Fibroblast of mammary gland (primary cell): ENCODE results near the gene B3GNT3.

Source experiments
- DNase-seq: peaks from one replicate; pipeline ENCODE4 v3.0.0-alpha.2; 2010; ENCODE audit warnings: low read depth
- H3K4me3 ChIP-seq: 2 replicates; pipeline ENCODE4 v1.5.1; 2011; ENCODE audit warnings: low read depth, mild to moderate bottlenecking, low read length, moderate library complexity; ENCODE audit not compliant: control insufficient read depth
- TF ChIP-seq, protein P1 (sequence below): conservative IDR thresholded peaks from 2 replicates; pipeline ENCODE4 v1.5.1; 2011; ENCODE audit warnings: low read depth, low read length, inconsistent platforms; ENCODE audit not compliant: control insufficient read depth, insufficient read depth

Gene B3GNT3

DNA sequence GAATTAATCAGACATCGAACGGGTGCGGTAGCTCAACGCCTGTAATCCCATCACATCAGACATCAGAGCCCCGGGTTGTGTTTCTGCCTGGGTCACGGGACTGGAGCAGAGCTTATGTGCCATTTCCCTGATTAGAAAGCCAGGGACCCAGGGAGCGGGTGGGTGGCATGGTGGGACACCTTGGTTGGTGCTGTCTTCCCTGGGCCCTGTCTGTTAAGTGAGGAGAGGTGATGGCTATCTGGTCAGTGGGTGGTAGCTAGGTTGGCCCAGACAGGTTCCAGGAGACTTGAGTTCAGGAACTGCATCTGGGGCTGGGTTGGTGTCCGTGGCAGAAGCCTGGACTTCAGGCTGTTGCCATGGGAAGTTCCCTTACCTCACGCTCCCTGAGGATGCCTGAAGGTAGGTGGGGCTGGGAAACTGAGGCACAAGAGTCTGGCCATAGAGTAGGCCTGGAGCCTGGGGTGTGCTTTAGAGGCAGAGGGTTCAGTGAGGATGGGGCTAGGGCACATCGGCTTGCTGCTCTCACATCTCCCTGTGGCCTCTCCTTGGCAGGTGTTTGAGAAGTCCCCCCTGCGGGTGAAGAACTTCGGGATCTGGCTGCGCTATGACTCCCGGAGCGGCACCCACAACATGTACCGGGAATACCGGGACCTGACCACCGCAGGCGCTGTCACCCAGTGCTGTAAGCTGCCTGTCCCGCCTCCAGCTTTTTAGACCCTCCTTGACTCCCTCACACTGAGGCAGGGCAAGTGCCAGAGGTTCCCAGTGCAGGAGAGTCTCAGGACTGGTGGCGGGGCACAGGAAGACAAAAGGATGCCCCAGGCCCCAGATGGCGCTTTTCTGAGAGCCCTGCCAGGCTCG, 66.8 kb downstream of the B3GNT3 start:
- no peak for DNase-seq
- TF ChIP-seq, protein P1, sequence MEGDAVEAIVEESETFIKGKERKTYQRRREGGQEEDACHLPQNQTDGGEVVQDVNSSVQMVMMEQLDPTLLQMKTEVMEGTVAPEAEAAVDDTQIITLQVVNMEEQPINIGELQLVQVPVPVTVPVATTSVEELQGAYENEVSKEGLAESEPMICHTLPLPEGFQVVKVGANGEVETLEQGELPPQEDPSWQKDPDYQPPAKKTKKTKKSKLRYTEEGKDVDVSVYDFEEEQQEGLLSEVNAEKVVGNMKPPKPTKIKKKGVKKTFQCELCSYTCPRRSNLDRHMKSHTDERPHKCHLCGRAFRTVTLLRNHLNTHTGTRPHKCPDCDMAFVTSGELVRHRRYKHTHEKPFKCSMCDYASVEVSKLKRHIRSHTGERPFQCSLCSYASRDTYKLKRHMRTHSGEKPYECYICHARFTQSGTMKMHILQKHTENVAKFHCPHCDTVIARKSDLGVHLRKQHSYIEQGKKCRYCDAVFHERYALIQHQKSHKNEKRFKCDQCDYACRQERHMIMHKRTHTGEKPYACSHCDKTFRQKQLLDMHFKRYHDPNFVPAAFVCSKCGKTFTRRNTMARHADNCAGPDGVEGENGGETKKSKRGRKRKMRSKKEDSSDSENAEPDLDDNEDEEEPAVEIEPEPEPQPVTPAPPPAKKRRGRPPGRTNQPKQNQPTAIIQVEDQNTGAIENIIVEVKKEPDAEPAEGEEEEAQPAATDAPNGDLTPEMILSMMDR = no peak
- H3K4me3 ChIP-seq = peak overlapping the region; percentile 88

DNA sequence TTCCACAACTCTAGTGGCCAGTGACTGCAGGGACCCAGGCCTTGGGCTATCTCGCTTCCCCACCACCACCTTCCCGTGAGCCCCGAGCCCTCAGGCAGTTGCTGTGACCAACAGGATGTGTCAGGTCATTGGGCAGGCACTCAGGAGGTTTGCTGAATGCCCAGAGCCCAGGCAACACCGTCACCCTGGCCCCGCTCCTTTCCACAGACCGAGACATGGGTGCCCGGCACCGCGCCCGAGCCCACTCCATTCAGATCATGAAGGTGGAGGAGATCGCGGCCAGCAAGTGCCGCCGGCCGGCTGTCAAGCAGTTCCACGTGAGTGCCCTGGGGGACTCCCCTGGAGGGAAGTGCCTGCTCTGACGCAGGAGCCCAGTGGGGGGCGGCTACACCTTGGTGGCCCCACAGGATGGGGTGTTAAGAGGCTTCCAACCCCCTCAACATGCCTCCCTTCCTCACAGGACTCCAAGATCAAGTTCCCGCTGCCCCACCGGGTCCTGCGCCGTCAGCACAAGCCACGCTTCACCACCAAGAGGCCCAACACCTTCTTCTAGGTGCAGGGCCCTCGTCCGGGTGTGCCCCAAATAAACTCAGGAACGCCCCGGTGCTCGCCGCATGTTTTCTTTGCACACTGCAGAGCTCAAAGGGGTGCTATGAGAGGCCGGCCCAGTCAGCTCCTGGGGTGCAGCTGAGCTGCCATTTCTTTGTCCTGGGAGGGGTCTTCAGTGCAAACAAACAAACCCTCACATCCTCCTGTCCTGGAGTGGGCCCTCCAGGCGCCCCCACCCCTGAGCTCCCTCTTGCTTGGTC, 68.0 kb downstream of the B3GNT3 start:
- no peak for DNase-seq
- TF ChIP-seq, protein P1 = no peak

More for the DNA sequence above, 68.0 kb downstream of the B3GNT3 start:
- H3K4me3 ChIP-seq = no peak overlapping the region
